Femur (tissue), 1 donor: ENCODE measurements around the gene LTO1.
"Not testable (repeated sequence)": the region's sequence is repeated elsewhere in the genome, so short reads cannot be mapped to it uniquely, and the experiment has no call there.

Source experiments
- DNase-seq: peaks from one replicate; pipeline ENCODE4 v3.0.0-alpha.2; 2017

LTO1 gene

DNA sequence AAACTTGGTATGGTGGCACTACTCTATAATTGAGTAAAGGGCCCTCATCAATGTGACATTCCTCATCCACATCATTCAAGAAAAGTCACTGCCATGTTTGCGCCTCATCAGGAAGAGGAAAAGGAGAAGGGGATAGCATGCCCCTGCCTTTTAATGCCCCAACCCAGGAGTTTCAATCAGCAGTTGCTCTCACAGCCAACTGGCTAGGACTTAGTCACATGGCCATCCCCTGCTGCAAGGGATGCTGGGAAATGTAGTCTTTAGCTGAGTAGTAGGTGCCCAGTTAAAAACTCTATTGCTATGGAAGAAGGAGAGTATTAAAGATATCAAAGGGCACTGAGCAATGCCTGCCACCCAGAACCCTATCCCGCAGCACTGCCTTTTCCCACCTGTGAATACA lies 45.1 kb downstream of the LTO1 start:
- DNase-seq = no peak

DNA sequence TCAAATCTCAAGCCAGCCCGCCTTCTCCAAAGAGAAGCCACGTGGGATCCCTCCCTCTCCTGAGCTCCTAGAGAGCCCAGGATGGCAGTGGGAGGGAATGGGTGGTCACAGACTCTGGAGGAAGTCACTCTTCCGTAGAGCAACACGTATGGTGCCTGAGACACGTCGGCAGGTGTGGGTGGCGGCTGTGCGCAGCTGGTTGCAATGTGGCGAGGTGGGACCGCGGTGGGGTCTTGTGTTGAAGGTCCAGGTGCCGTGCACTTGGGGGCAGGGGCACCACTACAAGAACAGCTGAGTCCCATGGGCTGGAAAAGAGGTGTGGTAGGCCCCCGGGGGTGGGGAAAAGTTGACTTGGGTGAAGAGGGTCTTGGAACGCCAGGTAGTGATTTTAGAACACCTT lies 47.6 kb downstream of the LTO1 start:
- no peak for DNase-seq

DNA sequence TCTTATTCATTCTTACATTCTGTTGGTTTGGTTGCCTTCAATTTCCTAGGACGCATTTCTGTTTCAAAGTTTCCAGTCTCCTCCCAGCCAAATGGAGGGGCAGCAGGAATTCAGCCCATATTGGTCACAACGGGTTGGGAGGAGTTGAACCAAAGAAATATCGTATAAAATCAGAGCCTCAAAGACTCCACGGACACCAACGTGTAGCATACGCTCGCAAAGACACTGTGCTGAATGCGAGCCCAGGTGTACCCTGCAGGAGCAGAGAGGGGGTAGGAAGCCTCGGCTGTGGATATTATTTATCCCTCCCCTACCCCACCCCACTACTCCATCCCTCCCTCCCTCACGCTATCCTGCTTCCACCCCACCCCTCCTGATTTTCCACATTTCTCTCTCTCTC lies 49.7 kb downstream of the LTO1 start:
- DNase-seq = no peak

DNA sequence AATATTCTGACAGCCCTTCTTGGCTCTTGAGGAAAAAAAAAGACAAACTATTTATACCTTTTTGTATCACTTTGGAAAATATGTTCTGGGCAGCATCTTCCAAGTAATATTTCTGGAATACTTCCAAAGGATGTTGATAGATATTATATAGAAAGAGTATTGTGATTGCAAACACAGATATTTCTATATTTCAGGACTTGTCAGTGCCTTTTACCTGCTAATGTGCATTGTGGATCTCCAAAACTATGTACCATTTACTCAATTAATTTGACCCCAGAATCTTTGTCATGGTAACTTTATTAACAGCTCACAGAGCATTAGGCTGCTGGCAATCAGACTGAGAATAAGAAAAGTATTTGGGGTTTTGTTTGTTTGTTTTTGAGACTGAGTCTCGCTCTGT lies 50.9 kb downstream of the LTO1 start:
- DNase-seq = no peak

DNA sequence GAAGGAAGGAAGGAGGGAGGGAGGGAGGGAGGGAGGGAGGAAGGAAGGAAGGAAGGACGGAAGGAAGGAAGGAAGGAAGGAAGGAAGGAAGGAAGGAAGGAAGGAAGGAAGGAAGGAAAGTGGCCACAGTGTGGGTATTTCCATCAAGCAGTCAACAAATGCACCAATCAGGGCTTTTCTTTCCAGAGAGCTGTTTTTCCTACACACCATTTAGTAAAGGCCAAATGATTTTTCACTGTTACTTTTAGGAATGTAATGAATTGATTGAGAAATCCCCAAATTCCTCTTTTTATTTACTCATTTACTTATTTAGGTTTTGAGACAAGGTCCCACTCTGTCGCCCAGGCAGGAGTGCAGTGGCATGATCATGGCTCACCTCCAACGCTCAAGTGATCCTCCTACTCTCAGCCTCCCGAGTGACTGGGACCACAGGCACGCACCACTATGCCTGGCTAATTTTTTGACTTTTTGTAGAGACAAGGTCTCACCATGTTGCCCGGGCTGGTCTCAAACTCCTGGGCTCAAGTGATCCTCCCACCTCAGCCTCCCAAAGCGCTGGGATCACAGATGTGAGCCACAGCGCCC lies 53.0 kb downstream of the LTO1 start:
- not testable (repeated sequence) for DNase-seq

DNA sequence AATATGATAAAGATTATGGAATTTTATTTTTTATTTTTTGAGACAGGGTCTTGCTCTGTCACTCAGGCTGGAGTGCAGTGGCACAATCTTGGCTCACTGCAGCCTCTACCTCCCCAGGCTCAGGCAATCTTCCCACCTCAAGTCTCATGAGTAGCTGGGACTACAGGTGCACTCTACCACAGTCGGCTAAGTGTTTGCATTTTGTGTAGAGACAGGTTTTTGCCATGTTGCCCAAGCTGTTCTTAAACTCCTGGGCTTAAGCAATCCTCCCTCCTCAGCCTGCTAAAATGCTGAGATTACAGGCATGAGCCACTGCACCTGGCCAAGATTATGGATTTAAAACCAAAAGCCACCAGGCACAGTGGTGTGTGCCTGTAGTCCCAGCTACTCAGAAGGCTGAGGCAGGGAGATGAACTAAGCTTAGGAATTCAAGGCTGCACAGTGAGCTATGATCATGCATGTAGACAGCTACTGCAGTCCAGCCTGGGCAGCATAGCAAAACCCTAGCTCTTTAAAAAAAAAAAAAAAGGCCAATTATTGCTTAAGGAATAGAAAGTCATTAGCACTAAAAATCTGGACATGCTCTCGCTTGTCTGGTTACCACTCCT lies 54.4 kb downstream of the LTO1 start:
- no peak for DNase-seq

DNA sequence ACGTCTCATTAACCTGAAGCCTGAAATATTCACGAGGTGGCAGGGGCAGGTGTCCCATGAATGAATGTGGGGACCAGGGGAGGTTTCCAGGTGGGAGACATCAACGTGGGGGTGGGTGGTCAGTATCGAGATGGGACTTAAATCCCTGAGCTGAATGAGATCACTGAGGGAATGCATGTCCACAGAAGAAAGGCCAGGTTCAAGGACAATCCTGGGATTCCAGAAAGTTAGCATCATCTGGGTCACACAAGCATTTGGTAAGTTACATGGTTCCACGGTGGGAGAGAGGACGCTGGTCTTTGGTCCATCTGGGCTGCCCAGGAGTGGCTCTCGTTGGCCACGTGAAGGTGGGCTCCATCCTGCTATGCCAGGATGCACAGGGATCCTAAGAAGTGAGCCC lies 56.9 kb downstream of the LTO1 start:
- no peak for DNase-seq

DNA sequence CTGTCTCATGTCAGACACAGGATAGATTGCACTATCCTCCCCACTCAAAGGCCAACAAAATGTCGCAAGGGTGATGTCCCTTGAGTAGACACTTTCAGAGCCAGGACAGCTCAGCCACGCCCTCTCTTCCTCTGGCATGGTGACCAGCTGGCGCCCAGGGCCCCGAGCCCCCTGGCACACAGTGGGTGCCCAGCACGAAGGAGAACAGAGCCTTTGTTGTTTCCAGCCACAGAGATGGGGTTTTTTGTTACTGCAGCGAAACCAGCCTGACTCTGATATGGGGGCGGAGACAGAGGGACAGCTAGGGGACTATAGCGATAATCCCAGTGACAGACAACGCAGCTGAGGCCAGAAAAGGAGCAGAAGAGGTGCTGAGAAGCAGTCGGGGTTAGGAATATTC lies 57.5 kb downstream of the LTO1 start:
- DNase-seq = no peak

DNA sequence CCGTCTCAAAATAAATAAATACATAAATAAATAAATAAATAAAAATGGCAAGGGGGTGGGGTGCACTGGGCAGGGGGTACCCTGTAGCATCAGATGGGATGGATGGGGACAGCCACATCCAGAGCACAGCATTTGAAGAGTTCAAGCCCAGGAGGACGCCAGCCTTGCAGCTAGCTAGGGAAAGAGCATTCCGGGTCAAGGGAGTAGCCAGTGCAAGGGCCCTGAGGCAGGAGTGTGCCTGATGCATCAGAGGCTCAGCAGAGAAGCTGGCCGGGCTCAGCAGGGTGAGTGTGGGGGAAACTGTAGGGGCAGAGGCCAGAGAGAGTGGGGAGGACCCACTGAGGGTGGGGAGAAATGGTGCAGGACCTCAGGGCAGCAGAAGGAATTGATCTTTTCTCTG lies 57.9 kb downstream of the LTO1 start:
- no peak for DNase-seq
